Left ventricle myocardium superior (tissue), 1 donor: ENCODE results near the gene OR5H6. TPM values are rescaled to one million over a fixed set of nuclear protein-coding genes. Genes with fewer than 3 reads are reported as not detected.

Source experiments
- total RNA-seq: library from RNA; stranded (reverse); fragmentation: NEBNext Ultra II Directional; extraction: Animal tissue kit (Norgen Biotek cat#: 25700); gene quantifications from one replicate; pipeline ENCODE4 v1.2.1, GENCODE V29; 2021
- donor health status: DM: no; HTN: yes; CAD: no; lungs with severe emphysema.

OR5H6 gene
- total RNA-seq, 1 donor from 2014 or later, result not detected

Other genes starting within 250 kb of the OR5H6 start
- not detected for gene GABRR3, start 228.9 kb upstream of the OR5H6 start, total RNA-seq
- gene OR5AC2, start 177.1 kb upstream of the OR5H6 start, total RNA-seq, result not detected
- gene OR5H1, start 133.5 kb upstream of the OR5H6 start, total RNA-seq, result not detected
- not detected for gene OR5H14, start 116.8 kb upstream of the OR5H6 start, total RNA-seq
- gene OR5H15, start 97.5 kb upstream of the OR5H6 start, total RNA-seq, result not detected
- not detected for gene OR5H2, start 18.3 kb downstream of the OR5H6 start, total RNA-seq
- gene OR5K4, start 89.6 kb downstream of the OR5H6 start, total RNA-seq, result not detected
- gene OR5K3, start 126.4 kb downstream of the OR5H6 start, total RNA-seq, result not detected
- not detected for gene OR5K1, start 199.0 kb downstream of the OR5H6 start, total RNA-seq
- gene OR5K2, start 233.4 kb downstream of the OR5H6 start, total RNA-seq, result not detected